ENCODE results near the gene FPR3.

Gene FPR3

GRCh38 chr19:51808333-51808986 is 13.5 kb downstream of the FPR3 start:
- no peak for DNase-seq

- no peak for DNase-seq
Measured at GRCh38 chr19:51809787-51810186, 14.8 kb downstream of the FPR3 start.

GRCh38 chr19:51810223-51810622 is 15.3 kb downstream of the FPR3 start:
- DNase-seq = no peak

GRCh38 chr19:51811344-51811743 is 16.4 kb downstream of the FPR3 start:
- DNase-seq = no peak

GRCh38 chr19:51815043-51815442 is 20.1 kb downstream of the FPR3 start:
- no peak for DNase-seq

GRCh38 chr19:51816711-51817110 is 21.8 kb downstream of the FPR3 start:
- DNase-seq = no peak

- DNase-seq = no peak
Measured at GRCh38 chr19:51820011-51820410, 25.1 kb downstream of the FPR3 start.

- DNase-seq = no peak
Measured at GRCh38 chr19:51820831-51821446, 26.0 kb downstream of the FPR3 start.

- no peak for DNase-seq
Measured at GRCh38 chr19:51821456-51821855, 26.5 kb downstream of the FPR3 start.

GRCh38 chr19:51821921-51822320 is 27.0 kb downstream of the FPR3 start:
- no peak for DNase-seq

GRCh38 chr19:51822325-51822724 is 27.4 kb downstream of the FPR3 start:
- DNase-seq = no peak

GRCh38 chr19:51822946-51823345 is 28.0 kb downstream of the FPR3 start:
- DNase-seq = no peak

- DNase-seq = no peak
Measured at GRCh38 chr19:51824281-51825005, 29.5 kb downstream of the FPR3 start.

- DNase-seq = no peak
Measured at GRCh38 chr19:51830274-51830673, 35.3 kb downstream of the FPR3 start.

GRCh38 chr19:51837145-51837544 is 42.2 kb downstream of the FPR3 start:
- no peak for DNase-seq

- no peak for DNase-seq
Measured at GRCh38 chr19:51861870-51862622, 67.1 kb downstream of the FPR3 start.

- no peak for DNase-seq
Measured at GRCh38 chr19:51873097-51873496, 78.1 kb downstream of the FPR3 start.
